SU-DHL-6 (cell line): ENCODE measurements around the gene PEX3.

Experiments used
- EZH2phosphoT487 ChIP-seq: fragments of 200-600 bp; sonication (generic), shearing (Covaris generic); conservative IDR thresholded peaks from 2 replicates; pipeline ENCODE4 v1.6.1; 2018; ENCODE audit warnings: mild to moderate bottlenecking, antibody characterized with exemption, low read length, moderate library complexity, mixed read lengths
- TF ChIP-seq, protein P1 (sequence below): fragments of 200-600 bp; sonication (generic); IDR thresholded peaks from one replicate; pipeline ENCODE4 v1.5.1; 2017; ENCODE audit warnings: antibody characterized with exemption, mild to moderate bottlenecking, low read length, moderate library complexity; ENCODE audit not compliant: insufficient read depth, poor library complexity, severe bottlenecking

DNA sequence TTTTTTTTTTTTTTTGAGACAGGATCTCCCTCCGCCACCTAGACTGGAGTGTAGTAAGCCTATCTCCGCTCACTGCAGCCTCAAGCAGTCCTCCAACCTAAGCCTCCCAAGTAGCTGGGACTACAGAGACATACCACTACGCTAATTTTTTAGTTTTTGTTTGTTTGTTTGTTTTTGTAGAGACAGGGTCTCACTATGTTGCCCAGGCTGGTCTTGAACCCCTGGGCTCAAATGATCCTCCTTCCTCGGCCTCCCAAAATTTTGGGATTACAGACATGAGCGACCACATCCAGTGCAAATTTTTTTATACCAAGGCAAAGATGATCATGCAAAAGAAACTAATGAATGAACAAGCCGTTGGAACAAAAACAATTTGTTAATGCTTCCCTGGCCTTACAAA lies 55.6 kb downstream of the PEX3 start:
- TF ChIP-seq, protein P1, sequence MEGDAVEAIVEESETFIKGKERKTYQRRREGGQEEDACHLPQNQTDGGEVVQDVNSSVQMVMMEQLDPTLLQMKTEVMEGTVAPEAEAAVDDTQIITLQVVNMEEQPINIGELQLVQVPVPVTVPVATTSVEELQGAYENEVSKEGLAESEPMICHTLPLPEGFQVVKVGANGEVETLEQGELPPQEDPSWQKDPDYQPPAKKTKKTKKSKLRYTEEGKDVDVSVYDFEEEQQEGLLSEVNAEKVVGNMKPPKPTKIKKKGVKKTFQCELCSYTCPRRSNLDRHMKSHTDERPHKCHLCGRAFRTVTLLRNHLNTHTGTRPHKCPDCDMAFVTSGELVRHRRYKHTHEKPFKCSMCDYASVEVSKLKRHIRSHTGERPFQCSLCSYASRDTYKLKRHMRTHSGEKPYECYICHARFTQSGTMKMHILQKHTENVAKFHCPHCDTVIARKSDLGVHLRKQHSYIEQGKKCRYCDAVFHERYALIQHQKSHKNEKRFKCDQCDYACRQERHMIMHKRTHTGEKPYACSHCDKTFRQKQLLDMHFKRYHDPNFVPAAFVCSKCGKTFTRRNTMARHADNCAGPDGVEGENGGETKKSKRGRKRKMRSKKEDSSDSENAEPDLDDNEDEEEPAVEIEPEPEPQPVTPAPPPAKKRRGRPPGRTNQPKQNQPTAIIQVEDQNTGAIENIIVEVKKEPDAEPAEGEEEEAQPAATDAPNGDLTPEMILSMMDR = no peak
- no peak for TF ChIP-seq EZH2phosphoT487
